Psoas muscle (tissue), 8 donors: Measurements from ENCODE around the gene ROR2. TPM values are rescaled to one million over a fixed set of nuclear protein-coding genes. Genes with fewer than 3 reads are reported as not detected.

ENCODE experiments used
- ATAC-seq, 4 donors: fragments of 200-7000 bp; cut with Tn5 transposase; one replicate each; pipeline ENCODE4 v1.9.1; 2020; ENCODE audit warnings: moderate library complexity in 3 of 4, mild to moderate bottlenecking in 2 of 4
- DNase-seq, 2 donors: peaks; one replicate each; pipeline ENCODE4 v3.0.0-alpha.2; 2020
- H3K27ac ChIP-seq: fragments of 200-600 bp; one replicate; pipeline ENCODE4 v1.8.0; 2022
- H3K27me3 ChIP-seq, 3 donors: fragments of 200-600 bp in 1 of 3; one replicate each; pipeline versions ENCODE4 v1.6.1 to v1.8.0; 2013 to 2022; ENCODE audit warnings: low read length in 2 of 3, mild to moderate bottlenecking in 2 of 3, moderate library complexity in 1 of 3; ENCODE audit not compliant: insufficient read depth in 3 of 3
- H3K36me3 ChIP-seq, 2 donors: fragments of 200-600 bp in 1 of 2; one replicate each; pipeline versions ENCODE4 v1.6.1 to v1.8.0; 2013 to 2022; ENCODE audit warnings: low read depth in 1 of 2, mild to moderate bottlenecking in 1 of 2, moderate library complexity in 1 of 2; ENCODE audit not compliant: insufficient read depth in 1 of 2
- H3K4me1 ChIP-seq: fragments of 200-600 bp; one replicate; pipeline ENCODE4 v1.8.0; 2022
- H3K4me3 ChIP-seq: fragments of 200-600 bp; one replicate; pipeline ENCODE4 v1.8.0; 2022; ENCODE audit warnings: mild to moderate bottlenecking
- H3K9me3 ChIP-seq: fragments of 200-600 bp; one replicate; pipeline ENCODE4 v1.8.0; 2022
- WGBS, 3 donors: extraction: QIAGEN DNeasy Blood & Tissue Kit; methylation state at CpG; one replicate each; pipeline versions ENCODE4 v1.1.6 to v1.1.7; 2013; 5-methylcytosine and 5-hydroxymethylcytosine counted together
- intact Hi-C, 2 donors: fragments of 100-400 bp; cut with DNase I; formaldehyde crosslinking; loops; one replicate each; pipeline versions ENCODE4 v1.11.0 to v1.14.2; 2022
- polyA plus RNA-seq, 3 donors: library from polyadenylated mRNA; stranded (reverse); fragments of 200-250 nt; gene quantifications; one replicate each; pipeline ENCODE4 v1.2.3, GENCODE V29; 2013
- total RNA-seq, 4 donors: library from RNA; stranded (reverse); fragmentation: NEBNext Ultra II Directional in 2 of 4; extraction: Animal tissue kit (Norgen Biotek cat#: 25700) in 2 of 4; gene quantifications; one replicate each; pipeline versions ENCODE4 v1.2.1 to v1.2.4, GENCODE V29; 2021 to 2023
- TF ChIP-seq, protein P1 (sequence below): fragments of 200-600 bp; IDR thresholded peaks from one replicate; pipeline ENCODE4 v1.8.0; 2022; ENCODE audit warnings: antibody characterized with exemption
- donor health status: healthy with polysubstance abuse.
- donor health status: DM: no; HTN: no; CAD: no; lungs with moderate emphysema.
- donor health status: Bipolar disorder and iron deficiency.
- donor health status: healthy.
- donor health status: DM: yes; HTN: yes; CAD: no.
- donor health status: DM: no; HTN: no; CAD: no.
- donor health status: DM: no; HTN: no; CAD: no.
- donor health status: DM: yes; HTN: yes; CAD: no.

The ROR2 gene
- total and polyA plus RNA-seq, 7 donors, result 0.05 to 0.52 (median 0.15) TPM

DNA sequence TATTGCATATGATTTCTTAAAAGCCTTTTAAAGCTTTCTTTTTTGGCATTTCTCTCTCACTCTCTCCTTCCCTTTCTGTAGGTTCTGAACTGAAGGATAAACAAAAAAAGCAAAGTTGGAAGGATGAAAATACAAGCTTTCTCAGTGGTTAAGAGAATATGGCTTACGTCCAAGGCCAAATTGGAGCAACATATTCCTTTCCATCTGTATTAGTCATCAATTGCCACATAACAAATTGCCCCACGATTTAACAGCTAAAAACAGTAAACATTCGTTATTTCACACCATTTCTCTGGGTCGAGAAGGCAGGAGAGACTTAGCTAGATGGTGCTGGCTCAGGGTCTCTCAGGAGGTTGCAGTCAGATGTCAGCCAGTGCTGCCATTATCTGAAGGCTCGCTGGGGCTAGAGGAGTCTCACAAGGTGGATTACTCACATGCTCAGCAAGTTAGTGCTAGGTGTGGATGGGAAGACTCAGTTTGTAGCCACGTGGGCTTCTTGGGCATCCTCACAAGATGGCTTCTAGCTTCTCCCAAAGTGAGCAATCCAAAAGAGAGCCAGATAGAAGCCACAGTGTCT, 2.0 kb upstream of the ROR2 start:
- Histone ChIP-seq H3K4me1 (no peaks in the 10 kb centered on the region), H3K9me3 (peaks cover 5% of the 10 kb centered on the region), H3K27ac (no peak overlapping the region), H3K4me3 (no peak overlapping the region), H3K27me3 (peaks cover 0 to 65% (median 25%) of the 10 kb centered on the region in 3 donors), H3K36me3 (no peaks in the 10 kb centered on the region)
- DNase-seq, result no peak
- no peak for ATAC-seq
- intact Hi-C loops, result loop anchor here in 1 of 2 donors (10.0 kb wide), 1 partner anchor 177 kb away; no protein-coding TSS in a partner anchor
- TF ChIP-seq, protein P1, sequence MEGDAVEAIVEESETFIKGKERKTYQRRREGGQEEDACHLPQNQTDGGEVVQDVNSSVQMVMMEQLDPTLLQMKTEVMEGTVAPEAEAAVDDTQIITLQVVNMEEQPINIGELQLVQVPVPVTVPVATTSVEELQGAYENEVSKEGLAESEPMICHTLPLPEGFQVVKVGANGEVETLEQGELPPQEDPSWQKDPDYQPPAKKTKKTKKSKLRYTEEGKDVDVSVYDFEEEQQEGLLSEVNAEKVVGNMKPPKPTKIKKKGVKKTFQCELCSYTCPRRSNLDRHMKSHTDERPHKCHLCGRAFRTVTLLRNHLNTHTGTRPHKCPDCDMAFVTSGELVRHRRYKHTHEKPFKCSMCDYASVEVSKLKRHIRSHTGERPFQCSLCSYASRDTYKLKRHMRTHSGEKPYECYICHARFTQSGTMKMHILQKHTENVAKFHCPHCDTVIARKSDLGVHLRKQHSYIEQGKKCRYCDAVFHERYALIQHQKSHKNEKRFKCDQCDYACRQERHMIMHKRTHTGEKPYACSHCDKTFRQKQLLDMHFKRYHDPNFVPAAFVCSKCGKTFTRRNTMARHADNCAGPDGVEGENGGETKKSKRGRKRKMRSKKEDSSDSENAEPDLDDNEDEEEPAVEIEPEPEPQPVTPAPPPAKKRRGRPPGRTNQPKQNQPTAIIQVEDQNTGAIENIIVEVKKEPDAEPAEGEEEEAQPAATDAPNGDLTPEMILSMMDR, result no peak
- 80 to 87% (median 81%) methylated on average over 6 of the region's 6 CpGs for WGBS, 3 donors

DNA sequence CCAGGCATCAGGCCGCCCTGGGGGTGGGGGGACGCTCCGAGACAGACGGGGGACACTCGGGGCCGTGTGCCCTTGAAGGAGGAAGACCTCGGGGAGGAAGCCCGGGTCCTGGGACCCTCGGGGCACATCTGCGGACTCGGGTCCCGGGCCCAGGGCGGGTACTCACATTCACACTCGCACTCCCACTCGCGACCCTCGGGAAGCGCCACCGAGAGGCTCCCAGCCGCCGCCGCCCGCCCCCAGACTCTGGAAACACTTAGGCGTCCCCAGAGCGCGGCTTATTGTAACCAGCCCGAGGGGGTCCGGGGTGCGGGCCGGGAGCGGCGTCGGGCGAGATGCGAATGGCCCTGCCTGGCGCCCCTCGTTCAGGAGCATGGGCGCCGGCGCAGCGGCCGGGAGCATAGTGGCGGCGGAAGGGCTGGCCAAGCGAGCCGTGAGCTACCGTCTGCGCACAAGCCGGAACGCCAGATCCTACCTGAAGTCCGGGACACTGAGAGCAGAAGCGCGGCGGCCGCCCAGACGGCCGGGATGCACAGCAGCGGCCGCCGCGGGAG, 559 bp downstream of the ROR2 start:
- TF ChIP-seq, protein P1, result no peak
- intact Hi-C loops, result loop anchor here in 1 of 2 donors (10.0 kb wide), 1 partner anchor 175 kb away; no protein-coding TSS in a partner anchor
- ATAC-seq (no peak), DNase-seq (no peak)
- WGBS, 3 donors, result 1 to 2% (median 1%) methylated on average over 41 to 61 of the region's 61 CpGs
- peaks cover 0 to 84% (median 27%) of the 10 kb centered on the region in 3 donors for H3K27me3 ChIP-seq
- no peaks in the 10 kb centered on the region for H3K4me1 ChIP-seq
- peaks cover 5% of the 10 kb centered on the region for H3K9me3 ChIP-seq
- H3K27ac ChIP-seq, result no peak overlapping the region
- H3K36me3 ChIP-seq, result no peaks in the 10 kb centered on the region
- peak overlapping the region; percentile 45 for H3K4me3 ChIP-seq

DNA sequence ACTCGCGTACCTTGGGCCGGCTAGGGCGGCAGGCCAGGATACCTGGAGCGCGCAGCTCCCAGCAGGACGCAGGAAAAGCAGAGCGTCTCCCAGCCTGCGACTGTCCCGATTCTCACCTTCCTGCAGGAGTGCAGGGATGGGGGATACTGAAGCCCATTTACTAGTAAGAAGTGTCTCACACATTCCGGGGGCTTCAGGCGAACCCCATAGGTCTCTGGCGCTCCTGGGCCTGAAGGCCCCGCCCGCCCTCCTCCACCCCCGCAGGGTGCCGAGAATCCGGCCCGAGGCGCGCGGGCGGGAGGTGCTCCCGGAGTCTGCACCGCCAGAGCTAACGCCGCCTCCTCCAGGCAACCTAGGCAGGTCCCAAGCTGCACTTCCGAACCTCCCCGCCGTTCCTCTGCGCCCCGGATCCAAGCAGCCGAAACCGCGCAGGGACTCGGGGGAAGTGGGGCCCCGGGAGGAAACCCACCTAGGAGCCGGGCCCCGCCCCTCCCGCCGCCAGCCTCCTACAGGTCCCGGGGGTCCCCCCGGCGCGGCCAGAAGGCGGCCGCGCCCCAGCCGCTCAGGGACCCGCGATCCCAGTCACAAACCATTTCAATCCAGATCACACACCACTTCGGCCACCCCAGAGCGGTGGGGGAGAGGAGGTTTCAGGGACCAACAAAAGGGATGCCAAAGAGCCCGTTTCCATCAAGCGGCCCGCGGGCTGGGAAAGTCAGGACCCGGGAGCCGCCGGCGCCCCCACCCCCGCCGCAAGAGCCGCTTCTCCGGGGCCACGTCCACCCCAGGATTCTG, 1.2 kb downstream of the ROR2 start:
- H3K27me3 ChIP-seq, result peaks cover 0 to 87% (median 27%) of the 10 kb centered on the region in 3 donors

DNA sequence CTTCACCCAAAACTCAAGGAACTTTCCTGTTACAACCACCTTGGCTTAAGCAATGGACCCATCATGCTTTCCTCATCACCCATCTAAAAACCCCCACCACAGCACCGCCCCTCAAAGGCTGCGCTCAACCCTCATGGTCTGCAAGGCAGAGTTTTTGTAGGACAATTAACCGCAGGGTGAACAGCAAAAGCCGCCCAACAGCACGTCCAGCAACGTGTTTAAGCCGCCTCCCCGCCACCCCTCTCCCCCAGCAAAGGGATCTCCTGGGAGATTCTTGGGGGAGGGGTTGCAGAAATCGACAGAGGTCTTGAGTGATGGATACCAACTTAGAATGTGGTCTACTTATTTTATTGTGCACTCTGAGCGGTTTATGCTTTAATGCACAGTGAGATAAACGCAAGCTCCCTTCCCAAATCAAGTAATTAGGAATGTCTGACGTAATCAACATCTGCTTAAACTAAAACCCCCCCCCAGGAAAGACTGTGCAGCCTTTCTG, 1.9 kb downstream of the ROR2 start:
- TF ChIP-seq, protein P1, result no peak
- peaks cover 5% of the 10 kb centered on the region for H3K9me3 ChIP-seq
- DNase-seq, result no peak
- intact Hi-C loops, result loop anchor here in 1 of 2 donors (10.0 kb wide), 1 partner anchor 173 kb away; no protein-coding TSS in a partner anchor
- no peak overlapping the region for H3K27ac ChIP-seq
- H3K4me3 ChIP-seq, result peak overlapping the region; percentile 45
- no peak for ATAC-seq
- H3K36me3 ChIP-seq, result no peaks in the 10 kb centered on the region
- WGBS, 3 donors, result 20 to 28% (median 24%) methylated on average over 12 of the region's 12 CpGs
- H3K4me1 ChIP-seq, result no peaks in the 10 kb centered on the region
- peaks cover 0 to 90% (median 27%) of the 10 kb centered on the region in 3 donors for H3K27me3 ChIP-seq

More for the DNA sequence above, 1.2 kb downstream of the ROR2 start:
- peaks cover 5% of the 10 kb centered on the region for H3K9me3 ChIP-seq
- ATAC-seq (peak in 2 of 4 donors; percentile 41 to 51), DNase-seq (peak in 1 of 2 donors; percentile 31)
- H3K4me1 ChIP-seq, result no peaks in the 10 kb centered on the region
- no peaks in the 10 kb centered on the region for H3K36me3 ChIP-seq
- WGBS, 3 donors, result 1% methylated on average over 52 to 66 of the region's 66 CpGs
- intact Hi-C loops, result loop anchor here in 1 of 2 donors (10.0 kb wide), 1 partner anchor 174 kb away; no protein-coding TSS in a partner anchor
- no peak overlapping the region for H3K27ac ChIP-seq
- H3K4me3 ChIP-seq, result peak overlapping the region; percentile 45
- TF ChIP-seq, protein P1, result no peak
